ENCODE results near the gene ARR3.
"Not testable (repeated sequence)": the region's sequence is repeated elsewhere in the genome, so short reads cannot be mapped to it uniquely, and the experiment has no call there.

ARR3 gene

GRCh38 chrX:70240751-70241150 lies 27.4 kb upstream of the ARR3 start:
- no peak for TF ChIP-seq CTCF (IDR thresholded peaks at IDR 0.05; ENCODE audit: insufficient read depth, low read depth, low read length, missing control alignments)
- no peak for DNase-seq (ENCODE audit: low read depth)
- H3K4me3 ChIP-seq (ENCODE audit: low read length) = no peak overlapping the region

- no peak for TF ChIP-seq CTCF (IDR thresholded peaks at IDR 0.05; ENCODE audit: insufficient read depth, low read depth, low read length, missing control alignments)
- no peak for DNase-seq (ENCODE audit: low read depth)
These were observed 26.6 kb upstream of the ARR3 start for GRCh38 chrX:70241501-70241900.

GRCh38 chrX:70243601-70244000 lies 24.5 kb upstream of the ARR3 start:
- DNase-seq (ENCODE audit: low read depth) = peak; percentile 35
- H3K4me3 ChIP-seq (ENCODE audit: low read length) = not testable (repeated sequence)

More at GRCh38 chrX:70241501-70241900, 26.6 kb upstream of the ARR3 start:
- no peak overlapping the region for H3K4me3 ChIP-seq (ENCODE audit: low read length)

GRCh38 chrX:70244881-70245280 lies 23.3 kb upstream of the ARR3 start:
- DNase-seq (ENCODE audit: low read depth) = no peak

GRCh38 chrX:70247252-70247651 lies 20.9 kb upstream of the ARR3 start:
- no peak for TF ChIP-seq CTCF (IDR thresholded peaks at IDR 0.05; ENCODE audit: insufficient read depth, low read depth, low read length, missing control alignments)
- H3K4me3 ChIP-seq (ENCODE audit: low read length) = no peak overlapping the region
- DNase-seq (ENCODE audit: low read depth) = no peak

More at GRCh38 chrX:70244881-70245280, 23.3 kb upstream of the ARR3 start:
- H3K4me3 ChIP-seq (ENCODE audit: low read length) = no peak overlapping the region
- TF ChIP-seq CTCF (IDR thresholded peaks at IDR 0.05; ENCODE audit: insufficient read depth, low read depth, low read length, missing control alignments) = no peak

- no peak for DNase-seq (ENCODE audit: low read depth)
- no peak for TF ChIP-seq CTCF (IDR thresholded peaks at IDR 0.05; ENCODE audit: insufficient read depth, low read depth, low read length, missing control alignments)
- no peak overlapping the region for H3K4me3 ChIP-seq (ENCODE audit: low read length)
These were observed 15.6 kb upstream of the ARR3 start for GRCh38 chrX:70252491-70252890.

GRCh38 chrX:70253377-70254062 lies 14.6 kb upstream of the ARR3 start:
- TF ChIP-seq CTCF (IDR thresholded peaks at IDR 0.05; ENCODE audit: insufficient read depth, low read depth, low read length, missing control alignments) = no peak
- peak; percentile 76 for DNase-seq (ENCODE audit: low read depth)
- H3K4me3 ChIP-seq (ENCODE audit: low read length) = no peak overlapping the region
